Sigmoid colon (tissue), 4 donors: ENCODE results near the gene STX4.

ENCODE experiments used
- CTCF ChIP-seq, 4 experiments: fragments of 450-650 bp in 3 of 4; fragments of 200-600 bp in 1 of 4; IDR thresholded peaks; one replicate each; pipeline ENCODE4 v1.5.1; 2016 to 2019; ENCODE audit warnings: antibody characterized with exemption in 4 of 4, mild to moderate bottlenecking in 3 of 4, moderate library complexity in 2 of 4
- EP300 ChIP-seq, 4 donors: sonication (generic); formaldehyde crosslinking; IDR thresholded peaks; one replicate each; pipeline ENCODE4 v1.6.1; 2017; ENCODE audit warnings: antibody characterized with exemption in 4 of 4
- POLR2AphosphoS5 ChIP-seq, 4 donors: sonication (generic); formaldehyde crosslinking; IDR thresholded peaks; one replicate each; pipeline ENCODE4 v1.6.1; 2017; ENCODE audit warnings: antibody characterized with exemption in 4 of 4

DNA sequence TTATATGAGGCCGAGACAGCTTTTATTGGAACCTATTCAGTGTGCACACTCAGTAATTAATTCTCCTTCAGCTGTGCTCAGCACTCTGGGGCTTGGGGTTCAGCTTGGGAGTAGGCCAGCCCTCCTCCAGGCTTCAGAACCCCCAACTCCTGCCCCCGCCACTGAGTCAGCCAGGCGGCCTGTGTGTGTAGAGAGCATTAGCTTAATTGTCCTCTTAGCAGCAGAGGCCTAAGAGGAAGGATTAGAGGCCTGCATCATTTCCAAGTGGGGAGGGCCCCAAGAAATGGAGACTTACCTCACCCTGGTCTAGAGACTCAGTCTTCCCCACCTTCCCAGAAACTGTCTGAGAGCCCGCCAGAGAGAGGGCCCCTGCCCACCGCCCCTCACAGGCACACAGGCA, 54.6 kb downstream of the STX4 start:
- TF ChIP-seq EP300 (IDR thresholded peaks at IDR 0.05) (no peak), CTCF (IDR thresholded peaks at IDR 0.05) (no peak), POLR2AphosphoS5 (IDR thresholded peaks at IDR 0.05) (no peak)
